Large intestine (tissue), 12 donors: ENCODE data around the gene AKAP12. TPM values are rescaled to one million over a fixed set of nuclear protein-coding genes. Genes with fewer than 3 reads are reported as not detected.

Experiments used
- DNase-seq, 2 donors: peaks; one replicate each; pipeline versions ENCODE4 v3.0.0 to v3.0.0-alpha.2; 2013
- H3K27ac ChIP-seq: one replicate; pipeline ENCODE4 v1.5.1; 2013; ENCODE audit warnings: low read length
- H3K27me3 ChIP-seq: 2 replicates; pipeline ENCODE4 v1.6.1; 2013; ENCODE audit warnings: low read length; ENCODE audit not compliant: control insufficient read depth, insufficient read depth
- H3K36me3 ChIP-seq: 2 replicates; pipeline ENCODE4 v1.6.1; 2013; ENCODE audit warnings: low read length; ENCODE audit not compliant: control insufficient read depth, insufficient read depth
- H3K4me1 ChIP-seq: one replicate; pipeline ENCODE4 v1.6.1; 2013; ENCODE audit warnings: low read length; ENCODE audit not compliant: control insufficient read depth, insufficient read depth
- H3K4me3 ChIP-seq: one replicate; pipeline ENCODE4 v1.5.1; 2013; ENCODE audit warnings: low read length
- H3K9me3 ChIP-seq: one replicate; pipeline ENCODE4 v1.6.1; 2013; ENCODE audit warnings: mild to moderate bottlenecking, low read depth, low read length, moderate library complexity; ENCODE audit not compliant: control insufficient read depth
- WGBS: methylation state at CpG from one replicate; pipeline ENCODE4 v1.1.5; 2013; ENCODE audit warnings: low lambda C conversion rate; ENCODE audit not compliant: insufficient coverage; 5-methylcytosine and 5-hydroxymethylcytosine counted together
- long read RNA-seq, 11 donors: transcript quantifications; one replicate each; lab custom pipeline, GENCODE V29; 2026
- polyA plus RNA-seq: library from polyadenylated mRNA; unstranded; fragments of 120-200 nt; gene quantifications from one replicate; pipeline ENCODE4 v1.2.1, GENCODE V29; 2013

The AKAP12 gene, protein sequence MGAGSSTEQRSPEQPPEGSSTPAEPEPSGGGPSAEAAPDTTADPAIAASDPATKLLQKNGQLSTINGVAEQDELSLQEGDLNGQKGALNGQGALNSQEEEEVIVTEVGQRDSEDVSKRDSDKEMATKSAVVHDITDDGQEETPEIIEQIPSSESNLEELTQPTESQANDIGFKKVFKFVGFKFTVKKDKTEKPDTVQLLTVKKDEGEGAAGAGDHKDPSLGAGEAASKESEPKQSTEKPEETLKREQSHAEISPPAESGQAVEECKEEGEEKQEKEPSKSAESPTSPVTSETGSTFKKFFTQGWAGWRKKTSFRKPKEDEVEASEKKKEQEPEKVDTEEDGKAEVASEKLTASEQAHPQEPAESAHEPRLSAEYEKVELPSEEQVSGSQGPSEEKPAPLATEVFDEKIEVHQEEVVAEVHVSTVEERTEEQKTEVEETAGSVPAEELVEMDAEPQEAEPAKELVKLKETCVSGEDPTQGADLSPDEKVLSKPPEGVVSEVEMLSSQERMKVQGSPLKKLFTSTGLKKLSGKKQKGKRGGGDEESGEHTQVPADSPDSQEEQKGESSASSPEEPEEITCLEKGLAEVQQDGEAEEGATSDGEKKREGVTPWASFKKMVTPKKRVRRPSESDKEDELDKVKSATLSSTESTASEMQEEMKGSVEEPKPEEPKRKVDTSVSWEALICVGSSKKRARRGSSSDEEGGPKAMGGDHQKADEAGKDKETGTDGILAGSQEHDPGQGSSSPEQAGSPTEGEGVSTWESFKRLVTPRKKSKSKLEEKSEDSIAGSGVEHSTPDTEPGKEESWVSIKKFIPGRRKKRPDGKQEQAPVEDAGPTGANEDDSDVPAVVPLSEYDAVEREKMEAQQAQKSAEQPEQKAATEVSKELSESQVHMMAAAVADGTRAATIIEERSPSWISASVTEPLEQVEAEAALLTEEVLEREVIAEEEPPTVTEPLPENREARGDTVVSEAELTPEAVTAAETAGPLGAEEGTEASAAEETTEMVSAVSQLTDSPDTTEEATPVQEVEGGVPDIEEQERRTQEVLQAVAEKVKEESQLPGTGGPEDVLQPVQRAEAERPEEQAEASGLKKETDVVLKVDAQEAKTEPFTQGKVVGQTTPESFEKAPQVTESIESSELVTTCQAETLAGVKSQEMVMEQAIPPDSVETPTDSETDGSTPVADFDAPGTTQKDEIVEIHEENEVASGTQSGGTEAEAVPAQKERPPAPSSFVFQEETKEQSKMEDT (N-terminal part only)
- 62.7 TPM for polyA plus RNA-seq
- long read RNA-seq, donor 1, full-length matches to known transcripts: 1 of 15 reads
- long read RNA-seq, donor 1, partial matches to known transcripts: 14 of 15 reads
- long read RNA-seq, donor 1, other reads (novel, unspliced or antisense): 0 of 15 reads
- long read RNA-seq, donor 2, partial matches to known transcripts: 54 of 54 reads
- long read RNA-seq, donor 2, other reads (novel, unspliced or antisense): 0 of 54 reads
- long read RNA-seq, donor 3, partial matches to known transcripts: 15 of 15 reads
- long read RNA-seq, donor 3, other reads (novel, unspliced or antisense): 0 of 15 reads
- long read RNA-seq, donor 4: 0 reads
- long read RNA-seq, donor 5, full-length matches to known transcripts: 1 of 86 reads
- long read RNA-seq, donor 5, partial matches to known transcripts: 73 of 86 reads
- long read RNA-seq, donor 5, other reads (novel, unspliced or antisense): 12 of 86 reads
- long read RNA-seq, donor 6, partial matches to known transcripts: 75 of 75 reads
- long read RNA-seq, donor 6, other reads (novel, unspliced or antisense): 0 of 75 reads
- long read RNA-seq, donor 7, full-length matches to known transcripts: 1 of 97 reads
- long read RNA-seq, donor 7, partial matches to known transcripts: 96 of 97 reads
- long read RNA-seq, donor 7, other reads (novel, unspliced or antisense): 0 of 97 reads
- long read RNA-seq, donor 8, partial matches to known transcripts: 52 of 52 reads
- long read RNA-seq, donor 8, other reads (novel, unspliced or antisense): 0 of 52 reads
- long read RNA-seq, donor 9, partial matches to known transcripts: 33 of 33 reads
- long read RNA-seq, donor 9, other reads (novel, unspliced or antisense): 0 of 33 reads
- long read RNA-seq, donor 10, full-length matches to known transcripts: 1 of 28 reads
- long read RNA-seq, donor 10, partial matches to known transcripts: 27 of 28 reads
- long read RNA-seq, donor 10, other reads (novel, unspliced or antisense): 0 of 28 reads
- long read RNA-seq, donor 11, full-length matches to known transcripts: 1 of 65 reads
- long read RNA-seq, donor 11, partial matches to known transcripts: 64 of 65 reads
- long read RNA-seq, donor 11, other reads (novel, unspliced or antisense): 0 of 65 reads

DNA sequence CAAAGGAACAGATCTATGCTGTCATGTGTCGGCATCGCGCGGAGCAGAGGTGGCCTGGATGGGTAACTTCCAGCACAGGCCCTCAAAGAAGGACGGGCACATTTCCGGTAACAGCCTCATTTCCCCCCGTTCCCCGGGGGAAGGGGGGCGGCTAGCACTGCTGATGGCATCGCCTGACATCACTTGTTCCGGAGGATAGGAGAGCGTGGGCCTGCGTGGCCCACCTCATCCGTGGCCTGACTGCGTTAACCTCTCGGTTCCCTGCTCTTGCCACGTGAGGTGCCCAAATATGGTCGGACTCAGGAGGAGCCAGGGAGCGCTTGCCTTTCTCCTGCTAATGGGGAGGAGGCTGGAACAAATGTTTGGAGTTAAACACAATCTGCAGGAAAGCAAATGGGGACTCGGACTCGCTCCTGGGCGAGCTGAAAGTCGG, at the start of gene AKAP12:
Gene AKAP12, plus strand, starts transcription at position 365 of the 433 bp plus-strand sequence. CDS start 596 bp downstream, outside the sequence.
- Histone ChIP-seq H3K4me3 (peak within 1 kb of the TSS; percentile 72), H3K27me3 (peaks cover 34% of the 10 kb centered on the region), H3K36me3 (no peaks in the 10 kb centered on the region), H3K4me1 (no peaks in the 10 kb centered on the region), H3K27ac (peak within 1 kb of the TSS; percentile 79), H3K9me3 (peaks cover 6% of the 10 kb centered on the region)
- no CpG with 5 or more reads among the region's 23 CpGs for WGBS
- DNase-seq: peak; percentile 26 to 46

DNA sequence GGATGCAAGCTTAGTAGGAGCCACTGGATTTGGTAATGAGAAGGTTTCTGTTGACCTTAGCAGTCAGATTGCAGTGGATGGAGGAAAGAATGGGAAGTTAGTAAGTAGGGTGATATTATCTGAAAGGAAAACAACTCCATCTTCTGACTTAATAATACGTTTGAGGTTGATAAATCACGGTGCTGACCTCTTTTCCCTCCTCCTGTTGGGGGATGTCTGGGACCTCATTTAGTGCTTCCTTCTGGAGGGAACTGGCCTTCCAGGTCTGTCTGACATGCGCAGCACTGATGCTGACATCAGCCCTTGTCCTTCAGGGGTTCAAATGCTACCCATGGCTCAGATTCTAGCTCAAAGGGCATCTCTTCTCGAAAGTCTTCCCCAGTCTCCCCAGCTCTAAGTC, 48.2 kb upstream of the AKAP12 start:
- DNase-seq: no peak
- Histone ChIP-seq H3K4me3 (no peak overlapping the region), H3K27me3 (no peaks in the 10 kb centered on the region), H3K27ac (no peak overlapping the region), H3K9me3 (no peaks in the 10 kb centered on the region), H3K36me3 (no peaks in the 10 kb centered on the region), H3K4me1 (no peaks in the 10 kb centered on the region)
- WGBS: 100% methylated on average over 1 of the region's 4 CpGs

DNA sequence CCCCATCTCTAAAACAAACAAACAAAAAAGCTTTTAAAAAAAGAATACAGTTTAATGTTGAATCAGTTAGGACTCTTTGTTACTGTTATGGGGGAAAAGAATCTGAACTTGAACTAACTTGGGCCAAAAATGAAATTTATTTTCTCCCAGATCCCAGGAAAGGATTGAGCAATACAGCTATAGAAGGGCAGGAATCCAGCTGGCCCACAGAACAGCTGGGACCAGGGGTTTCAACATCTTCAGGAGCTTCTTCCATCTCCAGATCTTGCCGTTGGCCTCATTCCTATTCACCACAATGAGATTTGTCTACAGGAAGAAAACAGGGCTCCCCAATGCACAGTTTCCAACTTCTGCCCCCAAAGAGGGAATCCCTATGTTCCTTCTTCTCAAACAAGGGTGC, 43.2 kb upstream of the AKAP12 start:
- Histone ChIP-seq H3K27ac (no peak overlapping the region), H3K36me3 (no peaks in the 10 kb centered on the region), H3K4me1 (no peaks in the 10 kb centered on the region), H3K27me3 (no peaks in the 10 kb centered on the region), H3K9me3 (no peaks in the 10 kb centered on the region), H3K4me3 (no peak overlapping the region)
- no CpG with 5 or more reads among the region's 1 CpG for WGBS
- DNase-seq: peak in 1 of 2 donors; percentile 23

DNA sequence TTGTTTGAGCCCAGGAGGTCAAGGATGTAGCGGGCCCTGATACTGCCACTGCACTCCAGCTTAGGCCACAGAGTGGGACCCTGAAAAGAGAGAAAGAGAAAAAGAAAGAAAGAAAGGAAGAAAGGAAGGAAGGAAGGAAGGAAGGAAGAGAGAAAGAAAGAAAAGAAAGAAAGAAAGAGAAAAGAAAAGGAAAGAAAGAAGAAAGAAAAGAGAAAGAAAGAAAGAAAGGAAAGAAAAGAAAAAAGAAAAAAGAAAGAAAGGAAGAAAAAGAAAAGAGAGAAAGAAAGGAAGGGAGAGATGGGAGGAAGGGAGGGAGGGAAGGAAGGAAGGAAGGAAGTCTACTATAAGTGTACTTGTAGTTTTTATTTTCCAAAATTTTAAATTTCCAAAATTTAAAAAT, 42.2 kb upstream of the AKAP12 start:
- WGBS: 100% methylated on average over 1 of the region's 1 CpG
- Histone ChIP-seq H3K27ac (no peak overlapping the region), H3K9me3 (no peaks in the 10 kb centered on the region), H3K36me3 (no peaks in the 10 kb centered on the region), H3K4me1 (no peaks in the 10 kb centered on the region), H3K4me3 (no peak overlapping the region), H3K27me3 (no peaks in the 10 kb centered on the region)
- DNase-seq: no peak

DNA sequence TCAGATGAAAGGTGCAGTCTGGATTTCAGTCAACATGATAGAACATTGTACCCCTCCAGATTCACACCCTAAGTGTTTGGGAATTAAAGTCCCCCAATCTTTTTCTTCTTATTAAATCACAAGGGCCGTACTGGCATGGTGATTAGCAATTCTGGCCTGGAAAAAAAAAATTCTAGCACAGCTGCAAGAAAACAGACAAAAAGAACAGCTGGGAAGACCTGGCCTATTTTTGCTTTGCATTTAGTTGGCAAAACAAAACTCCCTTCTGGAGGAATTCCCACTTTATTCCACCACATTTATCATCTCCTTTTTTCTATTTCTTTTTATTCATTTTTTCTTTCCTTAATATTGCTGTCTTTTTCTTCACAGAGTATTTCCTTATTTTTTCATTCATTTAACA, 39.8 kb upstream of the AKAP12 start:
- no peak for DNase-seq
- Histone ChIP-seq H3K36me3 (no peaks in the 10 kb centered on the region), H3K4me3 (no peak overlapping the region), H3K27ac (no peak overlapping the region), H3K4me1 (no peaks in the 10 kb centered on the region), H3K9me3 (no peaks in the 10 kb centered on the region), H3K27me3 (no peaks in the 10 kb centered on the region)
- WGBS: 83% methylated on average over 1 of the region's 1 CpG

DNA sequence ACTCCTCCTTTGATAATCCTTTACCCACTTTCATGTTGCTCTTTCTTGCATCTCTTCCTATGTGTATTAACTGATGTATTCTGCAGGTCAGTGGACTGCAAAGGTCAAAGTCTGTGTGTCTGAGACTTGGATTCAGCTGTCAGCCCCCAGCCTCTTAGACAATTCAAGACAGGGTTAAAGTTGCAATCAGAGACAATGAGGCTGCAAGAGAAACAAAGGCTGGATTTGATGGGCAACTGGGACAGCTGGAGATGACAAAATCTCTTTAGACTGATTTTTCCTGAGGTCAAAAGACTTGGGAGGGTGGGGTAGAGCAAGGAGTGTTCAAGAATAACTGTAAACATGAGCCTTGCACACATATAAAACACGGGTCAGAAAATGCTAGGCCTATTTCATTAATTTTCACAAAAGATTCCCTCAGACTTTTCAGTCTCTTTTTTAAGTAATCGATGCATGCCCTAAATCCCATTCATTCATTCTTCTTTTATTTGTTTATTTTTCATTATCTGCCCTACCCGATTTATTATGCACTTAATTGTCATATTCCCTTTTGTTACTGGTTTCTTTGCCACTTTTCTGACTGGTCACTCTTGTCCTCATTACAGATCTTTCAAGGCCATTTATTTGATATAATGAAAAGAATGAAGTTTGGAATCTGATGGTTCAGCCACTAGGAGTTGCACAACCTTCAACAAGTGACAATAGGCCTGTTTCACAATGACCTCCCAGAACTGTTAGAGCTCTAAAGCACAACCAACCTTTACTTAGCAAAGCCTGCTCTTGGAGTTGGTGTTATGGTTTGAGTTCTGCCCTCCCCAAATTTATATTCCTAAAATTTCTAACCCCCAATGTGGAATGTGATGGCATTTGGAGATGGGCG, 33.8 kb upstream of the AKAP12 start:
- Histone ChIP-seq H3K4me3 (no peak overlapping the region), H3K9me3 (no peaks in the 10 kb centered on the region), H3K27me3 (no peaks in the 10 kb centered on the region), H3K27ac (no peak overlapping the region), H3K4me1 (no peaks in the 10 kb centered on the region), H3K36me3 (no peaks in the 10 kb centered on the region)
- 96% methylated on average over 3 of the region's 4 CpGs for WGBS
- DNase-seq: no peak

DNA sequence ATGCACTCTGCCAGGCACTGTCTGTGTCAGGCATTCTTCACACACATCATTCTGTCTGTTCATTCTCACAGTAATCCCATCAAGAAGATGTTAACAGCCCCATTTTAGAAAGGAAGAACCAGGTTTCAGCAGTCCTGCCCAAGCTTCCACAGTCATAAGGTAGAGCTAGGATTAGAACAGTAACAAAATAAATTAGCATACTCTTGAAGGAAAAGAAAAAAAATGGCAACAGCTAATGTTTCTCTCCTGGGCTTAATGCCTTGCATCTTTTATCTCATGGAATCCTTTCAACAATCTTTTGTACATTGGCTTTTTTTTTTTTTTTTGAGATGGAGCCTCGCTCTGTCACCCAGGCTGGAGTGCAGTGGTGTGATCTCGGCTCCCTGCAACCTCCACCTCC, 32.1 kb upstream of the AKAP12 start:
- H3K36me3 ChIP-seq: no peaks in the 10 kb centered on the region
- no CpG with 5 or more reads among the region's 2 CpGs for WGBS
- no peak overlapping the region for H3K27ac ChIP-seq
- H3K4me3 ChIP-seq: no peak overlapping the region
- H3K9me3 ChIP-seq: no peaks in the 10 kb centered on the region
- H3K27me3 ChIP-seq: no peaks in the 10 kb centered on the region
- DNase-seq: no peak
- no peaks in the 10 kb centered on the region for H3K4me1 ChIP-seq

DNA sequence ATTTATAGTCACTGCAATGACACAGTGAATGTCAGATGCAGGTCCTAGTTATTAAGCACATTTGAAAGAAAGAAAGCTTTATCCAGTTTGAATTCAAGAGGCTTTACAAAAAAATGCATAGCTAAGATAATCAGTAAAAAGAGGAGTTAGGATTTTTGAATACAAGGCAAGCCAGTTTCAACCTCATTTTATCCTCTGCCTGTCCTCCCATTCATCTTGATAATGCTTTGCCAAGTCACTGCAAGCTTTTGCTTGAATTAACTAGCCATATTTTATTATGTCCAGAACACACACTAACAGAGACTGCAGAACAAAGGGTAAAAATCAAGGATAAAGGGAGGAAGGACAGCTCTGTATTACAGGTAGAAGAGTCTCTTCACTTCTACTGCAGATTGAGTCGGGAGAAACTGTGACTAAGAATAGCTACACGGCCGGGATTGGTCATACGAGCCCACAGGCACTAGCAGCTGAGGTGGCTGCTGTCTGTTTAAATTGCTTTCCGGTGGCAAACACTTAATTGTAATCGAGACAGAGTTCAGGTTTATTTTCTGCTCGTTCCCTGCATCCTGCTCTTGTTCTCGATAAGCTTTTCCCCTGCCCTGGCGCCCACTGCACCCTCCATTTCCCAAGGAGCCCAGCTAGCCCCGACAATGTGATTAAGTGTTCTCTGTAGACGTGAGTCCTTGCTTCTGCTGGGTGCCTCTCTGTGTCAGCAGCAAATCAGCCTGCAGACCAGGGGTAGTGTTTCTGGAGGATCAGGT, 30.5 kb upstream of the AKAP12 start:
- no peaks in the 10 kb centered on the region for H3K27me3 ChIP-seq
- peak overlapping the region; percentile 3 for H3K4me3 ChIP-seq
- WGBS: 30% methylated on average over 2 of the region's 11 CpGs
- DNase-seq: peak; percentile 16 to 50
- H3K27ac ChIP-seq: no peak overlapping the region
- no peaks in the 10 kb centered on the region for H3K4me1 ChIP-seq
- no peaks in the 10 kb centered on the region for H3K36me3 ChIP-seq
- peaks cover 4% of the 10 kb centered on the region for H3K9me3 ChIP-seq
